Suprapubic skin (tissue), 4 donors: Measurements from ENCODE around the gene DUS2. TPM values are rescaled to one million over a fixed set of nuclear protein-coding genes. Genes with fewer than 3 reads are reported as not detected.
A peak's percentile ranks its signal among the peaks of the same experiment; 100 is the strongest.
"Not testable (repeated sequence)": the region's sequence is repeated elsewhere in the genome, so short reads cannot be mapped to it uniquely, and the experiment has no call there.

ENCODE experiments used
- DNase-seq, 2 donors: peaks; one replicate each; pipeline ENCODE4 v3.0.0-alpha.2; 2019; ENCODE audit warnings: low spot score in 2 of 2
- H3K27ac ChIP-seq: fragments of 200-600 bp; sonication (generic); one replicate; pipeline ENCODE4 v1.5.1; 2019
- H3K27me3 ChIP-seq: fragments of 200-600 bp; sonication (generic); one replicate; pipeline ENCODE4 v1.5.1; 2019
- H3K36me3 ChIP-seq: fragments of 200-600 bp; sonication (generic); one replicate; pipeline ENCODE4 v1.5.1; 2019
- H3K4me1 ChIP-seq: fragments of 200-600 bp; sonication (generic); one replicate; pipeline ENCODE4 v1.5.1; 2019
- H3K4me3 ChIP-seq: fragments of 200-600 bp; sonication (generic); one replicate; pipeline ENCODE4 v1.5.1; 2019; ENCODE audit warnings: mild to moderate bottlenecking
- H3K9me3 ChIP-seq: fragments of 200-600 bp; sonication (generic); one replicate; pipeline ENCODE4 v1.5.1; 2019
- CTCF ChIP-seq, 2 donors: fragments of 200-600 bp in 1 of 2; fragments of 450-650 bp in 1 of 2; sonication (generic) in 1 of 2; IDR thresholded peaks; one replicate each; pipeline ENCODE4 v1.5.1; 2016 to 2019; ENCODE audit warnings: antibody characterized with exemption in 2 of 2, mild to moderate bottlenecking in 1 of 2, moderate library complexity in 1 of 2
- EP300 ChIP-seq: sonication (generic); formaldehyde crosslinking; IDR thresholded peaks from one replicate; pipeline ENCODE4 v1.6.1; 2017; ENCODE audit warnings: antibody characterized with exemption
- POLR2A ChIP-seq, 2 donors: fragments of 450-650 bp; IDR thresholded peaks; one replicate each; pipeline ENCODE4 v1.6.1; 2017; ENCODE audit warnings: antibody characterized with exemption in 2 of 2, mild to moderate bottlenecking in 2 of 2, moderate library complexity in 2 of 2
- POLR2AphosphoS5 ChIP-seq, 3 donors: sonication (generic); formaldehyde crosslinking; IDR thresholded peaks; one replicate each; pipeline ENCODE4 v1.6.1; 2017; ENCODE audit warnings: antibody characterized with exemption in 3 of 3
- WGBS: methylation state at CpG from one replicate; pipeline ENCODE4 v1.1.5; 2018; 5-methylcytosine and 5-hydroxymethylcytosine counted together
- total RNA-seq, 4 donors: library from RNA; depleted of rRNA; stranded (reverse); fragments of >200 nt; gene quantifications; one replicate each; pipeline ENCODE4 v1.1.0, GENCODE V29; 2016

Gene DUS2
- total RNA-seq, 4 donors from 2014 or later, result 14.4 to 21.6 (median 15.5) TPM

- Histone ChIP-seq H3K4me1 (peaks cover 5% of the 10 kb centered on the region), H3K9me3 (no peaks in the 10 kb centered on the region)
- no peak for TF ChIP-seq POLR2A (IDR thresholded peaks at IDR 0.05)
- no peak for TF ChIP-seq CTCF (IDR thresholded peaks at IDR 0.05)
- TF ChIP-seq POLR2AphosphoS5 (IDR thresholded peaks at IDR 0.05), result no peak
- no peak for TF ChIP-seq EP300
These were observed 23.1 kb upstream of the DUS2 start for GRCh38 chr16:67999985-68000384.

DNA sequence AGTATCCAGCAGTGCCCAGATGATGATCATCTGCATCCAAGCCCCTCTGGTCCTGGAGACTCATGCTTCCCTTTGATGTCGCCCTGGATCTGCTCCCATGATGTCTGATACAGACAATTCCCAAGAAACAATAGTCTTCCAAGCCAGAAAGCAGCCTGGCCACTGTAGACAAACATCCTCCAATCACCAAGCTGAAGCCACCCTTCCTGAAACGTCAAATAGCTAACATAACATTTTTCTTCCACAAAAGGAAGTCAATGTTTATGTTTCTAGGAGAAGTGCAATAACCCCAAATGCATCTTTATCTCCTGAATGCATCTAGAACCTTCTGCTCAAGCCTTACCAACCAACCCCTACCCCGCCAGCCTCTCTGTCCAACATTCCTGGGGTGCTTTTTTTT is 22.6 kb upstream of the DUS2 start:
- Histone ChIP-seq H3K36me3 (no peaks in the 10 kb centered on the region), H3K4me1 (peaks cover 10% of the 10 kb centered on the region), H3K27ac (peak overlapping the region; percentile 39), H3K4me3 (no peak overlapping the region), H3K27me3 (no peaks in the 10 kb centered on the region), H3K9me3 (no peaks in the 10 kb centered on the region)
- no peak for DNase-seq
- TF ChIP-seq CTCF (IDR thresholded peaks at IDR 0.05) (no peak), EP300 (no peak), POLR2AphosphoS5 (IDR thresholded peaks at IDR 0.05) (no peak), POLR2A (IDR thresholded peaks at IDR 0.05) (no peak)
- 45% methylated on average over 3 of the region's 3 CpGs for WGBS

More at GRCh38 chr16:67999985-68000384, 23.1 kb upstream of the DUS2 start:
- H3K27ac ChIP-seq, result peak overlapping the region; percentile 39
- H3K36me3 ChIP-seq, result no peaks in the 10 kb centered on the region
- DNase-seq, result no peak
- no peaks in the 10 kb centered on the region for H3K27me3 ChIP-seq
- WGBS, result 53% methylated on average over 1 of the region's 2 CpGs
- H3K4me3 ChIP-seq, result no peak overlapping the region

GRCh38 chr16:68003031-68003430 is 20.1 kb upstream of the DUS2 start:
- DNase-seq, result no peak
- 85% methylated on average over 4 of the region's 4 CpGs for WGBS
- H3K9me3 ChIP-seq, result no peaks in the 10 kb centered on the region
- H3K27ac ChIP-seq, result no peak overlapping the region
- no peak overlapping the region for H3K4me3 ChIP-seq
- peaks cover 22% of the 10 kb centered on the region for H3K4me1 ChIP-seq
- TF ChIP-seq POLR2AphosphoS5 (IDR thresholded peaks at IDR 0.05) (no peak), EP300 (no peak), POLR2A (IDR thresholded peaks at IDR 0.05) (no peak), CTCF (IDR thresholded peaks at IDR 0.05) (no peak)
- H3K27me3 ChIP-seq, result no peaks in the 10 kb centered on the region
- H3K36me3 ChIP-seq, result no peaks in the 10 kb centered on the region

GRCh38 chr16:68005211-68005610 is 17.9 kb upstream of the DUS2 start:
- no peaks in the 10 kb centered on the region for H3K36me3 ChIP-seq
- no peaks in the 10 kb centered on the region for H3K27me3 ChIP-seq
- H3K27ac ChIP-seq, result peak overlapping the region; percentile 78
- no peak overlapping the region for H3K4me3 ChIP-seq
- peaks cover 22% of the 10 kb centered on the region for H3K4me1 ChIP-seq
- H3K9me3 ChIP-seq, result no peaks in the 10 kb centered on the region
- 83% methylated on average over 9 of the region's 9 CpGs for WGBS
- no peak for TF ChIP-seq POLR2A (IDR thresholded peaks at IDR 0.05)
- no peak for DNase-seq

DNA sequence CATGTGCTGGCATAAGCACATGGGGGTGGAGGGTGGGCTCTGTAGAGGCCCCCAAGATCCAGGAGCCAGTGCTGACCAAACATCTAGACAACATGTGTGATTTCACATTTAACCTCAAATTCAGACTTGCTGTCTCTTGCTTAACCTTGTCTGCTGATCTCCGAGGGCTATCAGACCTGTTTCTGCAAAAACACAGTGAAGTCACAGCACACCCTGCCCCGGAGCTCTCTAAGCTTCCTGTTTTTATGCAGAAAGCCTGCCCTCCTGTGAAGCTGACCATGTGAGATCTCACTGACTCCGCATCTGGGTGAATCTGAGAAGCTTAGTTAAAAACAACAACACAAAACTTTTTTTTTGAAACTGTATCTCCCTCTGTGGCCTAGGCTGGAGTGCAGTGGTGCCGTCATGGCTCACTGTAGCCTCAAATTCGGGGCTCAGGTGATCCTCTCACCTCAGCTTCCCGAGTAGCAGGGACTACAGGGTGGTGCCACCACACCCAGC is 17.2 kb upstream of the DUS2 start:
- peak overlapping the region; percentile 78 for H3K27ac ChIP-seq
- no peaks in the 10 kb centered on the region for H3K36me3 ChIP-seq
- H3K4me3 ChIP-seq, result no peak overlapping the region
- H3K27me3 ChIP-seq, result no peaks in the 10 kb centered on the region
- WGBS, result 32% methylated on average over 6 of the region's 6 CpGs
- DNase-seq, result no peak
- H3K9me3 ChIP-seq, result no peaks in the 10 kb centered on the region
- no peak for TF ChIP-seq CTCF (IDR thresholded peaks at IDR 0.05)
- peak in 1 of 2 donors; percentile 4 for TF ChIP-seq POLR2A (IDR thresholded peaks at IDR 0.05)
- peaks cover 22% of the 10 kb centered on the region for H3K4me1 ChIP-seq

GRCh38 chr16:68009157-68009735 is 13.8 kb upstream of the DUS2 start:
- Histone ChIP-seq H3K27me3 (no peaks in the 10 kb centered on the region), H3K9me3 (no peaks in the 10 kb centered on the region), H3K36me3 (no peaks in the 10 kb centered on the region), H3K4me3 (no peak overlapping the region), H3K27ac (no peak overlapping the region), H3K4me1 (peaks cover 28% of the 10 kb centered on the region)
- DNase-seq, result no peak
- 70% methylated on average over 9 of the region's 9 CpGs for WGBS
- TF ChIP-seq POLR2AphosphoS5 (IDR thresholded peaks at IDR 0.05) (no peak), POLR2A (IDR thresholded peaks at IDR 0.05) (no peak), CTCF (IDR thresholded peaks at IDR 0.05) (no peak), EP300 (no peak)

DNA sequence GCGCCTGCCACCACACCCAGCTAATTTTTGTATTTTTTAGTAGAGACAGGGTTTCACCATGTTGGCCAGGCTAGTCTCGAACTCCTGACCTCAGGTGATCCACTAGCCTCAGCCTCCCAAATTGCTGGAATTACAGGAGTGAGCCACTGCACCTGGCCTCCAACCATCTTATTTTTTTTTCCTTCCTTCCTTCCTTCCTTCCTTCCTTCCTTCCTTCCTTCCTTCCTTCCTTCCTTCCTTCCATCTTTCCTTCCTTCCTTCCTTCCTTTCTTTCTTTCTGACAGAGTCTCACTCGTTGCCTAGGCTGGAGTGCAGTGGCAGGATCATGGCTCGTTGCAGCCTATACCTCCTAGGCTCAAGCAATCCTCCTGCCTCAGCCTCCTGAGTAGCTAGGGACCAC is 13.2 kb upstream of the DUS2 start:
- H3K4me3 ChIP-seq, H3K27ac ChIP-seq, DNase-seq, H3K27me3 ChIP-seq, H3K9me3 ChIP-seq, H3K36me3 ChIP-seq: not testable (repeated sequence)
- peaks cover 24% of the 10 kb centered on the region for H3K4me1 ChIP-seq
- 85% methylated on average over 4 of the region's 4 CpGs for WGBS
